Right ventricle myocardium superior (tissue), 1 donor: ENCODE results near the gene BZW1. TPM values are rescaled to one million over a fixed set of nuclear protein-coding genes. Genes with fewer than 3 reads are reported as not detected.
"Not testable (repeated sequence)": the region's sequence is repeated elsewhere in the genome, so short reads cannot be mapped to it uniquely, and the experiment has no call there.

Experiments used
- ATAC-seq: fragments of 200-7000 bp; cut with Tn5 transposase; one replicate; pipeline ENCODE4 v1.9.1; 2020; ENCODE audit warnings: mild to moderate bottlenecking; ENCODE audit not compliant: poor library complexity
- DNase-seq: peaks from one replicate; pipeline ENCODE4 v3.0.0-alpha.2; 2020
- intact Hi-C: fragments of 100-400 bp; cut with DNase I; formaldehyde crosslinking; loops from one replicate; pipeline ENCODE4 v1.11.2; 2022
- total RNA-seq: library from RNA; stranded (reverse); fragmentation: NEBNext Ultra II Directional; extraction: Animal tissue kit (Norgen Biotek cat#: 25700); gene quantifications from one replicate; pipeline ENCODE4 v1.2.1, GENCODE V29; 2021
- donor health status: DM: no; HTN: yes; CAD: no; lungs with severe emphysema.

BZW1 gene
- total RNA-seq, 1 donor from 2014 or later = 72.2 TPM

DNA sequence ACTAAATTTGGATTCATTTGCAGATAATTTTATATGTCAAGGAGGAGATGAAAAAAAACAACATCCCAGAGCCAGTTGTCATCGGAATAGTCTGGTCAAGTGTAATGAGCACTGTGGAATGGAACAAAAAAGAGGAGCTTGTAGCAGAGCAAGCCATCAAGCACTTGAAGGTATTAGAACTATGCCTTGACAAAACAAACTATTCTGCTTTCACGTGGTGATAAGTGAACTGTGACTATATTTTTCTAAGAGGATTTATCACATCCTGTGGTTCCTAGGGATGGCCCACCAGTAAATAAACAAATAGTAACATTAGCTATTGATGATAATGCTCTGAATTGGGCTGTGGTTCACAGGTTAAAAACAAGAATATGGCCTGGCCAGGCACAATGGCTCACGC, 7.0 kb downstream of the BZW1 start:
- not testable (repeated sequence) for DNase-seq, ATAC-seq
- intact Hi-C loops = loop anchor here (5.0 kb wide), 1 partner anchor 39 kb away; no protein-coding TSS in a partner anchor

DNA sequence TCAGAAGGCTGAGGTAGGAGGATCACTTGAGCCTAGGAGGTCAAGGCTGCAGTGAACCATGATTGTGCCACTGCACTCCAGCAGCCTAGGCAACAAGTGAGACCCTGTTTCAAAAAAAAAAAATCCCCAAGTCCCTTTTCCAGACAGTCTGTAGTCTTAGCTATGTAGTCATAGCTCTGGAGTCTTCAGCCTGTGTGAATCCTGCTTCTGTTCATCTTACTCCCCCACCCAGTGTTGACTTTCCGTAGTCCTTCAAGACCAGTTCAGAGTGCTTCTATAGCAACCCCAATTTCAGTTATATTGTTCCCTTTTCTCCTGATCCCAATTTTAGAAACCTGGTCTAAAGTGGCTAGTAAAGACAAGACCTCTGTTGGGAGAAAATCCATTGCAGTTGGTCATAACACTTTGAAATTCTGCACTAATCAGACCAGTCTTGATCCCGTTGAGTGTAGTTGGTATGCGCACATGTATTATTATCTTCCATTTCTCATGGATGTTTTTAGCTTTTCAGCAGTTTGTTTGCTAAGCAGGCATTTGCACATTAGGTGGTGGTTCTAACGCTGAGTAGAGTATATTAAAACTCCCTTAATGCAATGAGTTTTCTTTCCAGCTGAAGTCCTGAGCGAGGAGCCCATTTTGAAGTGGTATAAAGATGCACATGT, 9.0 kb downstream of the BZW1 start:
- intact Hi-C loops = no loop called here
- no peak for ATAC-seq
- DNase-seq = no peak

DNA sequence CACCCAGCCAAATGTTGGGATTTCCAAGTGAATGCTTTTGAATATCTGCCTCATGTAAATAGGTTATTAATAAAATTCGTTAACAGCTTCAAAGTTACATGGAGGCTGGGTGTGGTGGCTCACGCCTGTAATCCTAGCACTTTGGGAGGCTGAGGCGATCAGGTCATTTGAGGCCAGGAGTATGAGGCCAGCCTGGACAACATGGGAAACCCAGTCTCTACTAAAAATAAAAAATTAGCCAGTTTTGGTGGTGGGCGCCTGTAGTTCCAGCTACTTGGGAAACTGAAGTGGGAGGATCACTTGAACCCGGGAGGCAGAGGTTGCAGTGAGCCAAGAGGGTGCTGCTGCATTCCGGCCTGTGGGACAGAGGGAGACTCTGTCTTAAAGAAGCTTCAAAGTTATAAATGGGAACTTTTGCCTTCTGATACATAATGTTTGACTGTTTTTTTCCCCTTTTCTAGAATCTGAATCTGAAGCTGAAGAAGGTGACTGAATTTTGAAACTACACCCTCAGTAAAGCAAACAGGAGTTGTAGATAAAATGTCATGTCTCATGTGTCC, 10.1 kb downstream of the BZW1 start:
- intact Hi-C loops = no loop called here
- DNase-seq (no peak), ATAC-seq (no peak)

DNA sequence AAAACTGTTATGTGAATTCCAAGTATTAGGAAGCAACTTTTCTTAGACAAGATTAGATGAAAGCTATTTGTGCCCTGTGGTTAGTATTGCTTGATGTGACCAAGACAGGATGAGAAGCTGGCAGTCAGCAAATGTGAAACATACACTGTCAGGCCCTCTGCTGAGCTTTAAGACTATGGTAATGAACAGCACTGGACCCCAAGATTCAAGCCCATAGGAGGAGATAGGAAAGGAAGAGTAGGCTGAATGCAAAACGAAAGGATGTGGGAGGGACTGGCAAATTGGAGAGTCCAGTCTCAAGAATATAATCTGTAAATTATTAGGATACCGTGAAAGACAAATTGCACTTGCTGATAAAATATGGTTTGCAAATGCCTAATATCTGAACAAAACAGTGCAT, 16.4 kb downstream of the BZW1 start:
- ATAC-seq (no peak), DNase-seq (no peak)
- intact Hi-C loops = no loop called here

DNA sequence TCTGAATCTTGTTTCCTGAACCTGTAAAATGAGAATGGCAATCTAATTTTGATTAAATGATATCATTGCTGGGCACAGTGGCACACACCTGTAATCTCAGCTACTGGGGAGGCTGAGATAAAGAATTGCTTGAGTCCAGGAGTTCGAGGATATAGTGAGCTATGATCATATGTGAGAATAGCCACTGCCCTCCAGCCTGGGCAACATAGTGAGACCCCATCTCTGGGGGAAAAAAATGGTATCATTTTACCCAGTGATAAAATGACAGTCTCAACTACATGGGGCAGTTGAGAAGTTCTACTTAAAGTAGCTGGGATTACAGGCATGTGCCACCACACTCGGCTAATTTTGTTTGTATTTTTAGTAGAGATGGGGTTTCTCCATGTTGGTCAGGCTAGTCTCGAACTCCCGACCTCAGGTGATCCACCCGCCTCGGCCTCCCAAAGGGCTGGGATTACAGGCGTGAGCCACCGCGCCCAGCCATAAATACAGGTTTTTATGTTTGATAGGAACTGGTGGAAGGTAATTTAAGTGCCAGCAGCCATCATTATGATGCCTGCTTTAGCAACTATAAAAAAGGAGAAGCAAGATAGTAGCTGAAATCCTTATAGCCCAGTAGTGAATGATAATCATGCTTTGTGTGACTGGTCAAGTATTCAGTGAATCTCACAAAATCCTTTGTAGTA, 17.0 kb downstream of the BZW1 start:
- ATAC-seq = no peak
- DNase-seq = no peak
- intact Hi-C loops = no loop called here

DNA sequence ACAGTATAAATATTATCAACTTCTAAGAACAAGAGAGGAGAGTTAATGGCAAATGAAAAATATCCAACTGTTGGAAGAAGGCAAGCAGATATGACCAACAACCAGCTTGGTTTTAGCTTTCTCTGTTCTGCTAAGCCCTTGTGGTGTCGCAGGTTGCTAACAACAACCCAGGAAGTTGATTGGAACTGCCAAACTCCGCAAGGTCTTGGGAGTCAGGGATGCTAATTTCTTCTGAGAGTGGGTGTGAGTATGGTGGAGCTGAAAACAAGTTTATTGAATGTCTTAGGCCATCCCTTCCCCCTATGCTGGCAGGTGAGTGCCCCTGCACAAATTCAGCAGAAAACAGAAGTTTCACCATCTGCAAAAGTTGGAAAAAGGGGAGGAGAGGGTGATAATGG, 17.5 kb downstream of the BZW1 start:
- intact Hi-C loops = no loop called here
- DNase-seq (no peak), ATAC-seq (no peak)

DNA sequence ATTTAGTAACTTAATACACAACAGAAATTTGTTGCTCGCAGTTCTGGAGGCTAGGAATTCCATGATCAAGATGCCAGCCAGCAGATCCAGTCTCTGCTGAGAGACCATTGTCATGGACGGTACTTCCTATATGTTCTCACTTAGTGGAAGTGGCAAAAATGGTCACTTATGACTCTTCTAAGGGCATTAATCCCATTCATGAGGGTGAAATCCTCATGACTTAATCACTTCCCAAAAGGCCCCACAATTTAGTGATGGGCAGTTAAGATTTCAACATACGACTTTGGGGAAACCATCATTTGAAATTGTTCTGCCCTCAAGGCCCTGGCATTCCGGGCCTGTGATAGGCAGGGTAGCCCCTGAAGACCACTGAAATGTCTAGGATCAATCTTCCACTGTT, 23.0 kb downstream of the BZW1 start:
- DNase-seq (no peak), ATAC-seq (no peak)
- intact Hi-C loops = no loop called here

DNA sequence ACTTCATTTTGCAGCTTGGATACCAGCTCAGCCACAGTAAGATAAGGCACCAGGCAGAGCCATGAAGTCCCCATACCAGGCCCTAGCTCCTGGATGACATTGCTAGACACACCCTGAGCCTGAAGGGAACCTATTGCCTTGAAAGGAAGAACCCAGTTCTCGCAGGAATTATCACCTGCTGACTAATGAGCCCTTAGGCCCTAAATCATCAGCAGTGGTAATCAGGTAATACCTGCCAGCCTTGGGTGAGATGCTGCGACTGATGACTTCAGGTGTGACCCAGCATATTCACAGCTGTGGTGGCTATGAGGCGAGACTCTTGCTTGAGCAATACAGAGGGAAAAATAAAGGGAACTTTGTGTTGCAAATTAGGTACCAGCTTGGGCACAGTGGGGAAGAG, 27.8 kb downstream of the BZW1 start:
- DNase-seq (no peak), ATAC-seq (no peak)
- intact Hi-C loops = no loop called here

DNA sequence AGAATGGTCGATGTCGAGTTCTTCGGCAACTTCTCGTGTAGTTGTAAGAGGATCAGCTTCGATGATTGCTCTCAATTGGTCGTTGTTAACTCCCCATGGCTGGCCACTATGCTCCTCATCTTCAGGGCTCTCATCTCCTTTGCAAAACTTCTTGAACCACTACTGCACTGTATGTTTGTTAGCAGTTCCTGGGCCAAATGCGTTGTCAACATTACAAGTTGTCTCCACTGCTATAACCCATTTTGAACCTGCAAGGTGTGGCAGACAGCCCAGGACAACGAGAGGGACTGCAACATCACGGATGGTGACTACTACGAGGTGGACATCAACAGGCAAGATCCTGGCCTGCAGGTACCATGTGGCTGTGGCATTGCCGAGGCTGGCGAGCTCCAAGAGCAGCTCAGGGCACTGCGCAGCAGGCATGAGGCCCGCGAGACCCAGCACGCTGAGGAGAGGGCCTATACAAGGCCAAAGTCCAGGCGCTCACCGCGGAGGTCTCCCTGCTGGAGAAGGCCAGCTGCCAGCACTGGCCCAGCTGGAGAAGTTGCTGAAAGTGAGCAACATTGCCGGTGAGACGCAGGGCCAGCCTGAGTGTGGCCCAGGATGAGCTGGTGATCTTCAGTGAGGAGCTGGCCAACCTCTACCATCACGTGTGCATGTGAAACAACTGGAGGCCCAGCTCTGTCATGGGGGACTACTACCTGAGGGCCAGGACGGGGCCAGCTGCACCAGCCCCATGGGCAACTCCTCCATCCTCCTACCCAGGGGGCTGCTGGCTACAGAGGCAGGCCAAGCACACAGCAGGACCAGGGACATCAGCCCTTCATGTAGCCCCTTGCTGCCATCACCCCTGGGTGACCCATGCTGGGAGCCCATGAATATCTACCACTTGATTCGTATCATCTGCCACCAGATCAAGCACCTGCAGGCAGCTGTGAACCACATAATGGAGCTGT, 32.6 kb downstream of the BZW1 start:
- intact Hi-C loops = no loop called here
- DNase-seq = no peak
- ATAC-seq = no peak

DNA sequence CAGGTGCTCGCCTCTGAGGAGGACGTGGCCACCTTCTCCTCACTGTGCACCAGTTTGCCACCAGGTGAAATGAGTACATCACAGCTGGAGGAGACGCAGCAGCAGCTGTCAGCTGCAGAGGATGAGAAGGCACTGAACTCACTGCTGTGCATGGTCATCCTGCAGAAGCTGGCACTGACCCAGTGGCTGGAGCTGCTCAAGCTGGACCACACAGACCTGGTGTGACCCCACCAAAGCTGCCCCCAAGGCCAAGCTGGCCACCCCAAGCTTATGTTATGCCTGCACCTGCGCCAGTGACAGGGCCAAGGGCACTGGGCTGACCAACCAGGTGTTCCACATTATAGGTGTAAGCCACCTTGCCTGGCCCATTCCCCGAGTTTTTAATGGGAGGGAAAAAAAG, 33.5 kb downstream of the BZW1 start:
- intact Hi-C loops = no loop called here
- ATAC-seq = no peak
- no peak for DNase-seq

DNA sequence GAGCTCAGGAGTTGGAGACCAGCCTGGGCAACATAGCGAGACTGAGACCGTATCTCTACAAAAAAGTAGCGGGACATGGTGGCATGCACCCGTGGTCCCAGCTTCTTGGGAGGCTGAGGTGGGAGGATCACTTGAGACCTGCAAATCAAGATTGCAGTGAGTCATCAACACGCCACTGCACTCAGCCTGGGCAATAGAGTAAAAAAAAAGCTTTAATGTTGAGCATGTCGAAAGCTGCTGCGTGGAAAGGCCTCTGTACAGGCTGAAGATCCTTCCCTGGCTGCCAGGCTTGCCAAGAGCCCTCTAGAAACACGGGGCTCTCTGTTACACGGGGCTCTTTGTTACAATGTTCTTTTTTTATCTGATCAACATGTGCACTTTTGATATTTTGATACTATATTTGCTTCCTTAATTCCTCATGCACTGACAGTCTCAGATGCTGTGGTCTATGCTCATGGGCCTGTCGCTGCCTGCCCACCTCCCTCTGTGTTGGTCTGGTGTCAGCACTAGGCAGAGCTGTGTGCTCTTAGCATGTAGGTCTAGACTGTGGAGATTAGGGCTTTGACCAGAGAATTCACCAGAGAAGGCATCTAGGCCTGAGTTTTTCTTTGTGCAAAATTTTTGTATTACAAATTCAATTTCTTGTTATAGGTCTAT, 34.1 kb downstream of the BZW1 start:
- intact Hi-C loops = no loop called here
- ATAC-seq (no peak), DNase-seq (no peak)

DNA sequence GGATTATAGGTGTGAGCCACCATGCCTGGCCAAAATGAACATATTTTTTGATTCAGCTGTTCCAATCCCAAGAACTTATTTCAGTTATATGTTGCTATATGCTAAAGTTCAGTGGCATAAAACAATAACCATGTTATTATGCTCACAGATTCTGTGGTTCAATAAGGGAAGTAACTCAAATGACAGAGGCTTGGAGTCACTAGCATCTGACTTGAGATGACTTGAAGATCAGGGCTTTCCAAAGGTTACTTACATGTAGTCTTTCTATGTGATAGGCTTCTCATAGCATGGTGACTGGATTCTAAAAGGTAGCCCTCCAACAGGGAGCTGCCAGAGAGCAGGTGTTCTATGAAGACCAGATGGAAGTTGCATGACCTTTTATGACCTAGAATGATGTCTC, 35.6 kb downstream of the BZW1 start:
- intact Hi-C loops = no loop called here
- ATAC-seq (no peak), DNase-seq (no peak)

DNA sequence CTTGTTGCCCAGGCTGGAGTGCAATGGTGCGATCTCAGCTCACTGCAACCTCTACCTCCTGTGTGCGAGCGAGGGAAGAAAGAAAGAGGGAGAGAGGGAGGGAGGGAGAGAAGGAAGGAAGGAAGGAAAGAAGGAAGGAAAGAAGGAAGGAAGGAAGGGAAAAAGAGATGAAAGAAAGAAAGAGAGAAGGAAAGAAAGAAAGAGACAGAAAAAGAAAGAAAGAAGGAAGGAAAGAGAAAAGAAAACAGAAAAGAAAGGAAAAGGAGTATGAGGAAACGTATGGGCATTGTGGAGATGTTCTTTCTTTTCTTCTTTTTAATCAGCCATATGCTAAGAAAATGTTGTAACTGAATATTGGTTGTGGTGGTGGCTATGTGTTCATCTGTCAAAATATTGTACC, 36.2 kb downstream of the BZW1 start:
- intact Hi-C loops = no loop called here
- no peak for ATAC-seq
- no peak for DNase-seq

DNA sequence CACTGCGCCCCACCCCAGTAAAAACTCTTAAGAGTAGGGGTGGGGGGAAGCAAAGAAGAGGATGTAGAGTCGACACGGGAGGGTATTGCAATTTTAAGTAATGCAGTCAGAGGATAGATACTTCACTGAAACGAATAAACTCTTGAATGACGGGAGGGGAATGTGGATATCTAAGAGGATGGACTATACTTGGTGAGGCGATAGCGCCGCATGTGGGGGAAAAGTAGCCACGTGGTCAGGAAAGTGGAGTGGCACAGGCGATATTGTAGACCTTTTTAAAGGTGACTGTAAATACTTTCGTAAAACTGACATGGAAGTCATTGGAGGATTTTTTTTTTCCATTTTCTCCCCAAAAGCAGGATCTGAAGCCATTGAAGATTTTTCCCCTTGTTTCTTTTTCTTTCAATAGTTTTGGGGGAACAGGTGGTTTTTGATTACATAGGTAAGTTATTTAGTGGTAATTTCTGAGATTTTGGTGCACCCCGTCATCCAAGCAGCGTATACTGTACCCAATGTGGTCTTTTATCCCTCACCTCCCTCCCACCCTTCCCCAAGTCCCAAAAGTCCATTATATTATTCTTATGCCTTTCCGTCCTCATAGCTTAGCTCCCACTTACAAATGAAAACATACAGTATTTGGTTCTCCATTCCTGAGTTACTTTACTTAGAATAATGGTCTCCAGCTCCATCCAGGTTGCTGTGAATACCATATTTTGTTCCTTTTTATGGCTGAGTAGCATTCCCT, 39.0 kb downstream of the BZW1 start:
- ATAC-seq = peak; percentile 47
- intact Hi-C loops = no loop called here
- DNase-seq = no peak

DNA sequence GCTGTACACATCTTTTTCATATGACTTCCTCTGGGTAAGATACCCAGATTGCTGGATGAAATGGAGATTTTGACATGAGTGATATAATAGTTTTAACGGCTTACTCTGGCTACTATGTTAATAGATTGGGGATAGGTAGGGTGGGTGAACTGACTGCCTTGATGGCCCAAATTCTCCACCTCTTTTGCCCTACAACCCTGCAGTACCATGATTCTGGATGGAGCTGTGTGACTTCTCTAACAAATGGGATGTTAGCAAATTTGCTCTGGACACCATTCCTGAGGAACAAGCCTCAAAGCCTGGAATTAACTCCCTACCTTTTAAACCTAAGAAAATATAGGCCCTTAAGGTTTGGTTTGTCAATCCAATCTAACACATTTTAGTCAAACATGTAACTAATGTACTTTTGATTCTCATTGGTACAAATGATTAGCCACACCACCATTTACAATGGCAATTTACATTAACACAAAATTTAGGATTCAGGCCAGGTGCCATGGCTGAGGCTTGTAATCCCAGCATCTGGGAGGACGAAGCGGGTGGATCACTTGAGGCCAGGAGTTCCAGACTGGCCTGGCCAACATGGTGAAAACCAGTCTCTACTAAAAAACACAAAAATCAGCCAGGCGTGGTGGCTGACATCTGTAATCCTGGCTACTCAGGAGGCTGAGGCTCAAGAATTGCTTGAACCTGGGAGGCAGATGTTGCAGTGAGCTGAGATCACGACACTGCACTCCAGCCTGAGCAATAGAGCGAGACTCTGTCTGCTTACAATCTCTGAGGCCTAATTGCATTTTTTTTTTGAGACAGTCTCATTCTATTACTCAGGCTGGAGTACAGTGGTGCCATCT, 39.9 kb downstream of the BZW1 start:
- ATAC-seq (peak; percentile 10), DNase-seq (no peak)
- intact Hi-C loops = no loop called here

DNA sequence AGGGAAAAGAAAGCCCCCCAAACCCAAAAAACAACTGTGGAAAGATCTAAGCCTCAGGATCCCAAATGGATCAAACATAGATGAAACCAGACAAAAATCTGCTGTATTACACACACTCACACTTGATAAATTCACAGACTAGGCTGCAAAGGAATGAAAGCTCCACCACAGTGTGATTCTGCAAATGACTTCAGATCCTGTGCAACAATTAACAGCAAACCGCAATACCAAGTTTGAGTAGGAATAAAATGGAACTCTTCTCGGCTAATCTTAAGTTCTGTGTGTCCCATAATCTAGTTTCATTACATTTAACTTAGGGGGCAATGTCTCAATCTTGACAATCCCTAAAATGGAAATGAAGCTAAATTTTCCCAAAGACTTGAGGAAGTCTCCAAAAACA, 40.9 kb downstream of the BZW1 start:
- ATAC-seq (no peak), DNase-seq (no peak)
- intact Hi-C loops = no loop called here

DNA sequence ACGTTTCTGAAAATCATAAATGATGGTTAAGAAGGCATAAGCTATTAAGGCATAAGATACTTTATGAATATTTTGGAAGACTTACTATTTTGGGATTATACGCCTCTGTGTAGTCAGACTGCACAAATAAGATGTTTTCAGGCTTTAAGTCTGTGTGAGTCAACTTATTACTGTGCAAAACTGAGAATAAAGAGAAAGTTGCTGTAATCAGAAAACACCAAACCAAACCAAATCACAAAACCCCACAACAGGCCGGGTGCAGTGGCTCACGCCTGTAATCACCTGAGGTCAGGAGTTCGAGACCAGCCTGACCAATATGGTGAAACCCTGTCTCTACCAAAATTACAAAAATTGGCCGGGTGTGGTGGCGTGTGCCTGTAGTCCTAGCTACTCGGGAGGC, 45.1 kb downstream of the BZW1 start:
- DNase-seq (no peak), ATAC-seq (no peak)
- intact Hi-C loops = loop anchor here (5.0 kb wide), 1 partner anchor 40 kb away; no protein-coding TSS in a partner anchor
